Loucy (cell line): ENCODE results near the gene DOCK3.
"Not testable (repeated sequence)": the region's sequence is repeated elsewhere in the genome, so short reads cannot be mapped to it uniquely, and the experiment has no call there.

Source experiments
- H2AFZ ChIP-seq: fragments of 200-600 bp; sonication (generic); 2 replicates; pipeline ENCODE4 v1.6.0; 2016; ENCODE audit warnings: antibody characterized with exemption, mild to moderate bottlenecking, low read length, moderate library complexity
- H3F3A ChIP-seq: fragments of 200-600 bp; 2 replicates; pipeline ENCODE4 v1.6.0; 2016; ENCODE audit warnings: antibody characterized with exemption, low read depth, mild to moderate bottlenecking
- H3K27me3 ChIP-seq: fragments of 200-600 bp; sonication (generic); 2 replicates; pipeline ENCODE4 v1.6.1; 2014; ENCODE audit warnings: low read length, mild to moderate bottlenecking; ENCODE audit not compliant: insufficient read depth, poor library complexity, severe bottlenecking
- H3K36me3 ChIP-seq: fragments of 200-600 bp; sonication (generic); 2 replicates; pipeline ENCODE4 v1.6.1; 2016; ENCODE audit warnings: low read length; ENCODE audit not compliant: insufficient read depth
- H3K4me1 ChIP-seq: fragments of 200-600 bp; sonication (generic); 2 replicates; pipeline ENCODE4 v1.5.1; 2014; ENCODE audit warnings: low read length, mild to moderate bottlenecking; ENCODE audit not compliant: insufficient read depth, poor library complexity, severe bottlenecking
- H3K4me2 ChIP-seq: fragments of 200-600 bp; sonication (generic); 2 replicates; pipeline ENCODE4 v1.6.0; 2014; ENCODE audit warnings: antibody characterized with exemption, low read length, low read depth, mild to moderate bottlenecking; ENCODE audit not compliant: poor library complexity, severe bottlenecking
- H3K4me3 ChIP-seq: fragments of 200-600 bp; sonication (generic); 2 replicates; pipeline ENCODE4 v1.5.1; 2014; ENCODE audit warnings: low read length, mild to moderate bottlenecking, mixed read lengths; ENCODE audit not compliant: poor library complexity, severe bottlenecking
- H3K79me2 ChIP-seq: fragments of 200-600 bp; sonication (generic); 2 replicates; pipeline ENCODE4 v1.6.1; 2014; ENCODE audit warnings: low read length; ENCODE audit not compliant: insufficient read depth
- H3K9ac ChIP-seq: fragments of 200-600 bp; sonication (generic); 2 replicates; pipeline ENCODE4 v1.6.0; 2014; ENCODE audit warnings: mild to moderate bottlenecking, low read depth, low read length, moderate library complexity; ENCODE audit not compliant: poor library complexity, severe bottlenecking
- H3K9me2 ChIP-seq: fragments of 200-600 bp; sonication (generic); replicated peaks from 2 replicates; pipeline ENCODE4 v1.6.1; 2016; ENCODE audit warnings: low read depth, low read length, mixed read lengths
- H3K9me3 ChIP-seq: fragments of 200-600 bp; sonication (generic); 2 replicates; pipeline ENCODE4 v1.6.1; 2014; ENCODE audit warnings: mild to moderate bottlenecking, antibody characterized with exemption, low read length, low read depth; ENCODE audit not compliant: insufficient read depth
- H4K20me1 ChIP-seq: fragments of 200-600 bp; sonication (generic); 2 replicates; pipeline ENCODE4 v1.6.0; 2014; ENCODE audit warnings: antibody characterized with exemption, low read length, mild to moderate bottlenecking; ENCODE audit not compliant: insufficient read depth, poor library complexity, severe bottlenecking
- EZH2phosphoT487 ChIP-seq: fragments of 200-600 bp; IDR thresholded peaks from 2 replicates; pipeline ENCODE4 v1.6.1; 2018; ENCODE audit warnings: antibody characterized with exemption, mild to moderate bottlenecking, moderate library complexity, borderline replicate concordance
- TF ChIP-seq, protein P1 (sequence below): fragments of 200-600 bp; sonication (generic); conservative IDR thresholded peaks from 2 replicates; pipeline ENCODE4 v1.5.1; 2014; ENCODE audit warnings: mild to moderate bottlenecking, antibody characterized with exemption, low read length

DOCK3 gene

DNA sequence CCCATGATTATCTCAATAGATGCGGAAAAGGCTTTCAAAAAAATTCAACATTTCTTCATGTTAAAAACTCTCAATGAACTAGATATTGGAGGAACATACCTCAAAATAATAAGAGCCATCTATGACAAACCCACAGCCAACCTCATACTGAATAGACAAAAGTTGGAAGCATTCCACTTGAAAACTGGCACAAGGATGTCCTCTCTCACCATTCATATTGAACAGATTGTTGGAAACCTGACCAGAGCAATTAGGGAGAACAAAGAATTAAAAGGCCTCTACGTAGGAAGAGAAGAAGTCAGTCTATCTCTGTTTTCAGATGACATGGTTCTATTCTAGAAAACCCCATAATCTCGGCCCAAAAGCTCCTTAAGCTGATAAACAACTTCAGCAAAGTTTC lies 435.9 kb downstream of the DOCK3 start:
- H2AFZ ChIP-seq, result no peak overlapping the region
- H3K4me2 ChIP-seq, result no peak overlapping the region
- no peaks in the 10 kb centered on the region for H3K4me1 ChIP-seq
- no peaks in the 10 kb centered on the region for H3K9me2 ChIP-seq
- H3K4me3 ChIP-seq, result no peak overlapping the region
- no peak overlapping the region for H3K9ac ChIP-seq
- TF ChIP-seq, protein P1, sequence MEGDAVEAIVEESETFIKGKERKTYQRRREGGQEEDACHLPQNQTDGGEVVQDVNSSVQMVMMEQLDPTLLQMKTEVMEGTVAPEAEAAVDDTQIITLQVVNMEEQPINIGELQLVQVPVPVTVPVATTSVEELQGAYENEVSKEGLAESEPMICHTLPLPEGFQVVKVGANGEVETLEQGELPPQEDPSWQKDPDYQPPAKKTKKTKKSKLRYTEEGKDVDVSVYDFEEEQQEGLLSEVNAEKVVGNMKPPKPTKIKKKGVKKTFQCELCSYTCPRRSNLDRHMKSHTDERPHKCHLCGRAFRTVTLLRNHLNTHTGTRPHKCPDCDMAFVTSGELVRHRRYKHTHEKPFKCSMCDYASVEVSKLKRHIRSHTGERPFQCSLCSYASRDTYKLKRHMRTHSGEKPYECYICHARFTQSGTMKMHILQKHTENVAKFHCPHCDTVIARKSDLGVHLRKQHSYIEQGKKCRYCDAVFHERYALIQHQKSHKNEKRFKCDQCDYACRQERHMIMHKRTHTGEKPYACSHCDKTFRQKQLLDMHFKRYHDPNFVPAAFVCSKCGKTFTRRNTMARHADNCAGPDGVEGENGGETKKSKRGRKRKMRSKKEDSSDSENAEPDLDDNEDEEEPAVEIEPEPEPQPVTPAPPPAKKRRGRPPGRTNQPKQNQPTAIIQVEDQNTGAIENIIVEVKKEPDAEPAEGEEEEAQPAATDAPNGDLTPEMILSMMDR, result no peak
- TF ChIP-seq EZH2phosphoT487, result no peak
- H3K9me3 ChIP-seq, result 0 out of 2 replicates have a peak, but pooled peaks cover 3% of the 10 kb centered on the region
- no peaks in the 10 kb centered on the region for H3K36me3 ChIP-seq
- H3K27me3 ChIP-seq, result no peaks in the 10 kb centered on the region
- H3K79me2 ChIP-seq, result no peaks in the 10 kb centered on the region
- no peaks in the 10 kb centered on the region for H4K20me1 ChIP-seq
- H3F3A ChIP-seq, result no peaks in the 10 kb centered on the region

GRCh38 chr3:51122944-51123343 lies 448.2 kb downstream of the DOCK3 start:
- Histone ChIP-seq H3K9me3 (no peaks in the 10 kb centered on the region), H3K9me2 (no peaks in the 10 kb centered on the region), H4K20me1 (no peaks in the 10 kb centered on the region), H3K36me3 (no peaks in the 10 kb centered on the region), H3K4me3 (no peak overlapping the region), H3F3A (no peaks in the 10 kb centered on the region), H3K79me2 (no peaks in the 10 kb centered on the region), H3K27me3 (no peaks in the 10 kb centered on the region), H3K4me1 (no peaks in the 10 kb centered on the region), H3K9ac (no peak overlapping the region), H2AFZ (no peak overlapping the region), H3K4me2 (no peak overlapping the region)
- TF ChIP-seq EZH2phosphoT487, result no peak
- TF ChIP-seq, protein P1, result no peak

- Histone ChIP-seq H3K9me2 (no peaks in the 10 kb centered on the region), H3K27me3 (no peaks in the 10 kb centered on the region), H2AFZ (no peak overlapping the region), H3K36me3 (no peaks in the 10 kb centered on the region), H3K79me2 (no peaks in the 10 kb centered on the region), H3K4me2 (no peak overlapping the region), H3K4me1 (no peaks in the 10 kb centered on the region), H4K20me1 (no peaks in the 10 kb centered on the region), H3K9me3 (no peaks in the 10 kb centered on the region), H3K4me3 (no peak overlapping the region), H3K9ac (no peak overlapping the region), H3F3A (no peaks in the 10 kb centered on the region)
- no peak for TF ChIP-seq EZH2phosphoT487
- TF ChIP-seq, protein P1, result no peak
Measured at GRCh38 chr3:51123531-51123930, 448.8 kb downstream of the DOCK3 start.

DNA sequence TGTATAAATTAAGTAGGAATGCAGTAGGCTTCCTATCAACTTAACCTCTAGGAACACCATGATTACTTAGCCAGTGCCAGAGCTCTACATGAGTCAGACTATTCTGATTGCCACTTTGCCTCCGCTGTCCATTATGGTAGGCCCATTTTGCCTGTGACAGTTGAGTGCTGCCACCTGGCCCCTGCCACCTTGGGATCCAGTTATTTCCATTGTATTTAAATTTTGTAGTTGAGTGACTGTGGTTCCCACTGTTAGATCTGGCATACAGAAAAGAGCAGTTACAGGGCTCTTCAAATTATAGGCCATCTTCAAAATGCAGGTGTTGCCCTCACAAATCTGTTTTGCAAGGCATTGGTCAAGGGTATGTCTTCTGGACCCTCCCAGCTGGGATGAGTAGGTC lies 456.9 kb downstream of the DOCK3 start:
- not testable (repeated sequence) for H3K4me1 ChIP-seq, H3F3A ChIP-seq, H3K9ac ChIP-seq, H3K9me2 ChIP-seq, H3K9me3 ChIP-seq, H2AFZ ChIP-seq, H3K27me3 ChIP-seq, H3K4me2 ChIP-seq, H3K36me3 ChIP-seq, H3K79me2 ChIP-seq, H3K4me3 ChIP-seq, H4K20me1 ChIP-seq
